ENCODE data around the gene VSTM2B. TPM values are rescaled to one million over a fixed set of nuclear protein-coding genes. Genes with fewer than 3 reads are reported as not detected.

The VSTM2B gene
- total and polyA plus RNA-seq, 2 donors from 2014 or later = not detected

GRCh38 chr19:29521291-29522075 lies 4.3 kb upstream of the VSTM2B start:
- intact Hi-C loops (cut with DNase I) = no loop called here
- Histone ChIP-seq H3K9me3 (ENCODE audit: control insufficient read depth in 2 of 3, insufficient read depth in 1 of 3, low read length in 3 of 3) (no peaks in the 10 kb centered on the region), H3K36me3 (ENCODE audit: control insufficient read depth in 2 of 3, insufficient read depth in 3 of 3, low read length in 3 of 3) (no peaks in the 10 kb centered on the region), H3K9ac (ENCODE audit: low read length in 3 of 3) (no peak overlapping the region), H3K4me1 (ENCODE audit: control insufficient read depth in 2 of 3, insufficient read depth in 2 of 3, low read depth in 1 of 3, low read length in 3 of 3) (no peaks in the 10 kb centered on the region), H3K27me3 (ENCODE audit: control insufficient read depth, insufficient read depth, low read length) (peaks cover 13% of the 10 kb centered on the region), H3K27ac (ENCODE audit: low read depth in 2 of 2, low read length in 2 of 2) (no peak overlapping the region), H3K4me3 (ENCODE audit: low read length in 3 of 3) (no peak overlapping the region)
- no peak for FAIRE-seq
- no peak for TF ChIP-seq CTCF (IDR thresholded peaks at IDR 0.05; ENCODE audit: borderline replicate concordance, extremely low read depth, insufficient read depth)
- peak in 1 of 5 donors; percentile 10 for DNase-seq

- H3K27me3 ChIP-seq (ENCODE audit: control insufficient read depth, insufficient read depth, low read length) = peaks cover 22% of the 10 kb centered on the region
- H3K27ac ChIP-seq (ENCODE audit: low read depth in 2 of 2, low read length in 2 of 2) = no peak overlapping the region
- DNase-seq = peak in 1 of 5 donors; percentile 25
- no peak overlapping the region for H3K4me3 ChIP-seq (ENCODE audit: low read length in 3 of 3)
- no peaks in the 10 kb centered on the region for H3K4me1 ChIP-seq (ENCODE audit: control insufficient read depth in 2 of 3, insufficient read depth in 2 of 3, low read depth in 1 of 3, low read length in 3 of 3)
- intact Hi-C loops (cut with DNase I) = no loop called here
- H3K9me3 ChIP-seq (ENCODE audit: control insufficient read depth in 2 of 3, insufficient read depth in 1 of 3, low read length in 3 of 3) = no peaks in the 10 kb centered on the region
- TF ChIP-seq CTCF (IDR thresholded peaks at IDR 0.05; ENCODE audit: borderline replicate concordance, extremely low read depth, insufficient read depth) = no peak
- no peaks in the 10 kb centered on the region for H3K36me3 ChIP-seq (ENCODE audit: control insufficient read depth in 2 of 3, insufficient read depth in 3 of 3, low read length in 3 of 3)
- FAIRE-seq = no peak
- no peak overlapping the region for H3K9ac ChIP-seq (ENCODE audit: low read length in 3 of 3)
Observed at GRCh38 chr19:29523568-29523967, 2.2 kb upstream of the VSTM2B start.

GRCh38 chr19:29524201-29524911 lies 1.4 kb upstream of the VSTM2B start:
- Histone ChIP-seq H3K27me3 (ENCODE audit: control insufficient read depth, insufficient read depth, low read length) (peaks cover 27% of the 10 kb centered on the region), H3K36me3 (ENCODE audit: control insufficient read depth in 2 of 3, insufficient read depth in 3 of 3, low read length in 3 of 3) (no peaks in the 10 kb centered on the region), H3K4me3 (ENCODE audit: low read length in 3 of 3) (no peak overlapping the region), H3K9ac (ENCODE audit: low read length in 3 of 3) (no peak overlapping the region), H3K9me3 (ENCODE audit: control insufficient read depth in 2 of 3, insufficient read depth in 1 of 3, low read length in 3 of 3) (no peaks in the 10 kb centered on the region), H3K4me1 (ENCODE audit: control insufficient read depth in 2 of 3, insufficient read depth in 2 of 3, low read depth in 1 of 3, low read length in 3 of 3) (no peaks in the 10 kb centered on the region), H3K27ac (ENCODE audit: low read depth in 2 of 2, low read length in 2 of 2) (no peak overlapping the region)
- intact Hi-C loops (cut with DNase I) = no loop called here
- DNase-seq (peak in 3 of 5 donors; percentile 12 to 25 (median 17)), FAIRE-seq (no peak)
- TF ChIP-seq CTCF (IDR thresholded peaks at IDR 0.05; ENCODE audit: borderline replicate concordance, extremely low read depth, insufficient read depth) = no peak
